Measurements from ENCODE around the gene SLC16A8. TPM values are rescaled to one million over a fixed set of nuclear protein-coding genes. Genes with fewer than 3 reads are reported as not detected.

SLC16A8 gene
- total and polyA plus RNA-seq, 2 of the 13 experiments (the other 11 are each of a cell fraction or from before 2014, with no cell fraction given): not detected

- TF ChIP-seq NR3C1 (CRISPR knock-in tag; IDR thresholded peaks at IDR 0.05) (no peak), ZFYVE20 (CRISPR knock-in tag; IDR thresholded peaks at IDR 0.05; ENCODE audit: borderline replicate concordance, low read depth) (0 out of 2 replicates have a peak, but pooled peaks have one; percentile 28), HMGXB3 (CRISPR knock-in tag; IDR thresholded peaks at IDR 0.05; ENCODE audit: borderline replicate concordance) (peak; percentile 100), ZMYM3 (CRISPR knock-in tag; IDR thresholded peaks at IDR 0.05) (peak; percentile 29; the same call in 1 of the 2 replicates), ARHGAP35 (CRISPR knock-in tag; IDR thresholded peaks at IDR 0.05; ENCODE audit: borderline replicate concordance) (0 out of 2 replicates have a peak, but pooled peaks have one; percentile 46), MED8 (CRISPR knock-in tag; IDR thresholded peaks at IDR 0.05; ENCODE audit: insufficient replicate concordance) (no peak), SAFB2 (CRISPR knock-in tag; IDR thresholded peaks at IDR 0.05; ENCODE audit: borderline replicate concordance, low read depth) (no peak), RXRA (CRISPR knock-in tag; IDR thresholded peaks at IDR 0.05) (peak; percentile 63), TCF12 (IDR thresholded peaks at IDR 0.05) (no peak), TCF12 (CRISPR knock-in tag; IDR thresholded peaks at IDR 0.05) (peak; percentile 73; the same call in 1 of the 2 replicates), CAMTA2 (CRISPR knock-in tag; IDR thresholded peaks at IDR 0.05; ENCODE audit: borderline replicate concordance) (0 out of 2 replicates have a peak, but pooled peaks have one; percentile 68), KDM3A (CRISPR knock-in tag; IDR thresholded peaks at IDR 0.05; ENCODE audit: low read depth) (0 out of 2 replicates have a peak, but pooled peaks have one; percentile 33), REL (CRISPR knock-in tag; conservative IDR thresholded peaks at IDR 0.05) (peak; percentile 57; the same call in 1 of the 2 replicates), POLR2G (IDR thresholded peaks at IDR 0.05; ENCODE audit: low read depth, low read length) (peak; percentile 81), ZNF761 (CRISPR knock-in tag; conservative IDR thresholded peaks at IDR 0.05) (0 out of 2 replicates have a peak, but pooled peaks have one; percentile 22), CBFB (CRISPR knock-in tag; IDR thresholded peaks at IDR 0.05) (no peak), ZNF263 (CRISPR knock-in tag; IDR thresholded peaks at IDR 0.05) (no peak)
- TF ChIP-seq, protein P1, sequence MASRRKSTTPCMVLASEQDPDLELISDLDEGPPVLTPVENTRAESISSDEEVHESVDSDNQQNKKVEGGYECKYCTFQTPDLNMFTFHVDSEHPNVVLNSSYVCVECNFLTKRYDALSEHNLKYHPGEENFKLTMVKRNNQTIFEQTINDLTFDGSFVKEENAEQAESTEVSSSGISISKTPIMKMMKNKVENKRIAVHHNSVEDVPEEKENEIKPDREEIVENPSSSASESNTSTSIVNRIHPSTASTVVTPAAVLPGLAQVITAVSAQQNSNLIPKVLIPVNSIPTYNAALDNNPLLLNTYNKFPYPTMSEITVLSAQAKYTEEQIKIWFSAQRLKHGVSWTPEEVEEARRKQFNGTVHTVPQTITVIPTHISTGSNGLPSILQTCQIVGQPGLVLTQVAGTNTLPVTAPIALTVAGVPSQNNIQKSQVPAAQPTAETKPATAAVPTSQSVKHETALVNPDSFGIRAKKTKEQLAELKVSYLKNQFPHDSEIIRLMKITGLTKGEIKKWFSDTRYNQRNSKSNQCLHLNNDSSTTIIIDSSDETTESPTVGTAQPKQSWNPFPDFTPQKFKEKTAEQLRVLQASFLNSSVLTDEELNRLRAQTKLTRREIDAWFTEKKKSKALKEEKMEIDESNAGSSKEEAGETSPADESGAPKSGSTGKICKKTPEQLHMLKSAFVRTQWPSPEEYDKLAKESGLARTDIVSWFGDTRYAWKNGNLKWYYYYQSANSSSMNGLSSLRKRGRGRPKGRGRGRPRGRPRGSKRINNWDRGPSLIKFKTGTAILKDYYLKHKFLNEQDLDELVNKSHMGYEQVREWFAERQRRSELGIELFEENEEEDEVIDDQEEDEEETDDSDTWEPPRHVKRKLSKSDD (CRISPR knock-in tag; IDR thresholded peaks at IDR 0.05; ENCODE audit: low read depth): peak; percentile 92
- TF ChIP-seq, protein P2, sequence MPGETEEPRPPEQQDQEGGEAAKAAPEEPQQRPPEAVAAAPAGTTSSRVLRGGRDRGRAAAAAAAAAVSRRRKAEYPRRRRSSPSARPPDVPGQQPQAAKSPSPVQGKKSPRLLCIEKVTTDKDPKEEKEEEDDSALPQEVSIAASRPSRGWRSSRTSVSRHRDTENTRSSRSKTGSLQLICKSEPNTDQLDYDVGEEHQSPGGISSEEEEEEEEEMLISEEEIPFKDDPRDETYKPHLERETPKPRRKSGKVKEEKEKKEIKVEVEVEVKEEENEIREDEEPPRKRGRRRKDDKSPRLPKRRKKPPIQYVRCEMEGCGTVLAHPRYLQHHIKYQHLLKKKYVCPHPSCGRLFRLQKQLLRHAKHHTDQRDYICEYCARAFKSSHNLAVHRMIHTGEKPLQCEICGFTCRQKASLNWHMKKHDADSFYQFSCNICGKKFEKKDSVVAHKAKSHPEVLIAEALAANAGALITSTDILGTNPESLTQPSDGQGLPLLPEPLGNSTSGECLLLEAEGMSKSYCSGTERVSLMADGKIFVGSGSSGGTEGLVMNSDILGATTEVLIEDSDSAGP (CRISPR knock-in tag; IDR thresholded peaks at IDR 0.05; ENCODE audit: borderline replicate concordance): peak; percentile 85; the same call in 1 of the 2 replicates
Observed at GRCh38 chr22:38056969-38057891, 26.8 kb downstream of the SLC16A8 start, which contains the start of gene PICK1 (continued).
